Astrocyte (in vitro differentiated cells and primary cell): Measurements from ENCODE around the gene BTRC. TPM values are rescaled to one million over a fixed set of nuclear protein-coding genes. Genes with fewer than 3 reads are reported as not detected.
A peak's percentile ranks its signal among the peaks of the same experiment; 100 is the strongest.

Experiments
- DNase-seq: peaks from one replicate; pipeline ENCODE4 v3.0.0-alpha.2; 2010; ENCODE audit warnings: low read depth
- FAIRE-seq: peaks from 2 replicates; lab custom pipeline; 2011; peaks lifted over from hg19 to GRCh38; lab: Jason Lieb, UNC
- H2AFZ ChIP-seq: 2 replicates; pipeline ENCODE4 v1.6.0; 2012; ENCODE audit warnings: low read depth, low read length, inconsistent platforms
- H3K27ac ChIP-seq: 2 replicates; pipeline ENCODE4 v1.5.1; 2011; ENCODE audit warnings: low read depth, low read length, inconsistent platforms
- H3K27me3 ChIP-seq: 2 replicates; pipeline ENCODE4 v1.6.0; 2011; ENCODE audit warnings: low read length, inconsistent platforms; ENCODE audit not compliant: insufficient read depth
- H3K36me3 ChIP-seq: 2 replicates; pipeline ENCODE4 v1.5.1; 2011; ENCODE audit warnings: low read length, inconsistent platforms; ENCODE audit not compliant: insufficient read depth
- H3K4me1 ChIP-seq: 2 replicates; pipeline ENCODE4 v1.5.1; 2011; ENCODE audit warnings: low read length, inconsistent platforms; ENCODE audit not compliant: insufficient read depth
- H3K4me2 ChIP-seq: 2 replicates; pipeline ENCODE4 v1.6.0; 2012; ENCODE audit warnings: low read length, inconsistent platforms
- H3K4me3 ChIP-seq: 2 replicates; pipeline ENCODE4 v1.5.1; 2011; ENCODE audit warnings: low read depth, mild to moderate bottlenecking, low read length, inconsistent platforms; ENCODE audit not compliant: insufficient read depth
- H3K79me2 ChIP-seq: 2 replicates; pipeline ENCODE4 v1.6.0; 2012; ENCODE audit warnings: mild to moderate bottlenecking, low read length, inconsistent platforms; ENCODE audit not compliant: insufficient read depth
- H3K9ac ChIP-seq: 2 replicates; pipeline ENCODE4 v1.6.0; 2012; ENCODE audit warnings: mild to moderate bottlenecking, low read length, inconsistent platforms
- H3K9me3 ChIP-seq: 2 replicates; pipeline ENCODE4 v1.5.1; 2012; ENCODE audit warnings: low read depth, mild to moderate bottlenecking, low read length, inconsistent platforms; ENCODE audit not compliant: insufficient read depth
- H4K20me1 ChIP-seq: 2 replicates; pipeline ENCODE4 v1.6.0; 2012; ENCODE audit warnings: low read length, inconsistent platforms; ENCODE audit not compliant: insufficient read depth
- H3K27ac Mint-ChIP-seq: one replicate; pipeline ENCODE4 v1.8.0; 2021; ENCODE audit warnings: mild to moderate bottlenecking, mixed read lengths; ENCODE audit not compliant: unreplicated experiment
- H3K27me3 Mint-ChIP-seq: one replicate; pipeline ENCODE4 v1.8.0; 2021; ENCODE audit warnings: low read depth, mixed read lengths; ENCODE audit not compliant: unreplicated experiment
- H3K36me3 Mint-ChIP-seq: one replicate; pipeline ENCODE4 v1.8.0; 2021; ENCODE audit warnings: low read depth, mixed read lengths; ENCODE audit not compliant: unreplicated experiment
- H3K4me1 Mint-ChIP-seq: one replicate; pipeline ENCODE4 v1.8.0; 2021; ENCODE audit warnings: low read depth, mixed read lengths; ENCODE audit not compliant: unreplicated experiment
- H3K4me3 Mint-ChIP-seq: one replicate; pipeline ENCODE4 v1.8.0; 2021; ENCODE audit warnings: mild to moderate bottlenecking, moderate library complexity, mixed read lengths; ENCODE audit not compliant: unreplicated experiment
- H3K9me3 Mint-ChIP-seq: one replicate; pipeline ENCODE4 v1.8.0; 2021; ENCODE audit warnings: mild to moderate bottlenecking, mixed read lengths; ENCODE audit not compliant: unreplicated experiment
- EZH2 ChIP-seq: IDR thresholded peaks from 2 replicates; pipeline ENCODE4 v1.6.1; 2012; ENCODE audit warnings: mild to moderate bottlenecking, low read length, inconsistent platforms; ENCODE audit not compliant: insufficient read depth
- total RNA-seq: library from RNA; stranded (reverse); gene quantifications from 2 replicates; pipeline ENCODE4 v1.2.1, GENCODE V29; 2021
- TF ChIP-seq, protein P1 (sequence below): IDR thresholded peaks from 2 replicates; pipeline ENCODE4 v1.5.1; 2011; ENCODE audit warnings: low read depth, mild to moderate bottlenecking, inconsistent platforms, low read length, moderate library complexity; ENCODE audit not compliant: insufficient read depth

Gene BTRC
- total RNA-seq, 1 donor from 2014 or later, result 33.3 TPM

DNA sequence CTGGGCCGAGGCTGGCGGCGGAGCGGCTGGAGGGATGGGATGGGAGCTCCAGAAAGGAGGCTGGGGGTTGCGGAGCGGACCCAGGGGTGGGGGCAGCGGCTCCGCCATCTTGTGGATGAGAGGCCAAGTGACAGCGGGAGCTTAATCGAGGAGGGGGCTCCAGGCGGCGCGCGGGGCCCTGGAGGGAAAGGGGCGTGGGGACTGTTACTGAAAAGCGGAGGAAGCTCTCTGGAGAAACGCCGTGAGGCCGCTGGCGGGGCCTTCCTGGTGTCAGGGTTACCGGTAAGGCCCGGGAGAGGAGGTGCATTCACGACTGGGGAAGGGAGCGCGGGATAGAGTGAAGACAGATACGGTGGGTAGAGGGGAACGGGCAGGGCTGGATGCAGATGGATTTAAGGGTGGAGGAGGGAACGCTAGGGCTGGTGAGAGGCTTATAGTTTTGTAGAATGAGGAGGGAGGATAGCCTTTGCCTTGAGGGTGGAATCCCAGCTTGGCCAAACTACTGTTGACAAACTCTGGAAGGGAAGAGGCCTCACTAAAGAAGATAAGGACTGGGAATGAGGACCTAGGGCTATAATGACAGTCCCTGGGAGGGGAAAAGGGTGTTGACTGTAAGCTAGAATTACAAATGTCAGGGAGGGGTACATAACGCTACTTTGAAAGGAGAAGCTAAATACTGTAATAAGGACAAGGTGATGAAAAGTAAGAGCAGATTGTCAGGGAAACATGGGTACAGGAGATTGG, 535 bp downstream of the BTRC start:
- peaks cover under 1% of the 10 kb centered on the region for H3K27me3 Mint-ChIP-seq
- peaks cover 16% of the 10 kb centered on the region for H3K4me1 Mint-ChIP-seq
- Histone ChIP-seq H3K36me3 (no peaks in the 10 kb centered on the region), H3K27me3 (peaks cover 6% of the 10 kb centered on the region), H4K20me1 (peaks cover 29% of the 10 kb centered on the region), H3K4me3 (peak overlapping the region; percentile 77), H3K9ac (peak overlapping the region; percentile 94), H3K4me1 (peaks cover 18% of the 10 kb centered on the region), H3K27ac (peak overlapping the region; percentile 82), H2AFZ (peak overlapping the region; percentile 87), H3K9me3 (no peaks in the 10 kb centered on the region), H3K4me2 (peak overlapping the region; percentile 93), H3K79me2 (peaks cover 42% of the 10 kb centered on the region)
- H3K9me3 Mint-ChIP-seq, result no peaks in the 10 kb centered on the region
- FAIRE-seq (no peak), DNase-seq (peak; percentile 39)
- peak overlapping the region; percentile 98 for H3K4me3 Mint-ChIP-seq
- peak overlapping the region; percentile 90 for H3K27ac Mint-ChIP-seq
- no peaks in the 10 kb centered on the region for H3K36me3 Mint-ChIP-seq
- TF ChIP-seq, protein P1, sequence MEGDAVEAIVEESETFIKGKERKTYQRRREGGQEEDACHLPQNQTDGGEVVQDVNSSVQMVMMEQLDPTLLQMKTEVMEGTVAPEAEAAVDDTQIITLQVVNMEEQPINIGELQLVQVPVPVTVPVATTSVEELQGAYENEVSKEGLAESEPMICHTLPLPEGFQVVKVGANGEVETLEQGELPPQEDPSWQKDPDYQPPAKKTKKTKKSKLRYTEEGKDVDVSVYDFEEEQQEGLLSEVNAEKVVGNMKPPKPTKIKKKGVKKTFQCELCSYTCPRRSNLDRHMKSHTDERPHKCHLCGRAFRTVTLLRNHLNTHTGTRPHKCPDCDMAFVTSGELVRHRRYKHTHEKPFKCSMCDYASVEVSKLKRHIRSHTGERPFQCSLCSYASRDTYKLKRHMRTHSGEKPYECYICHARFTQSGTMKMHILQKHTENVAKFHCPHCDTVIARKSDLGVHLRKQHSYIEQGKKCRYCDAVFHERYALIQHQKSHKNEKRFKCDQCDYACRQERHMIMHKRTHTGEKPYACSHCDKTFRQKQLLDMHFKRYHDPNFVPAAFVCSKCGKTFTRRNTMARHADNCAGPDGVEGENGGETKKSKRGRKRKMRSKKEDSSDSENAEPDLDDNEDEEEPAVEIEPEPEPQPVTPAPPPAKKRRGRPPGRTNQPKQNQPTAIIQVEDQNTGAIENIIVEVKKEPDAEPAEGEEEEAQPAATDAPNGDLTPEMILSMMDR, result no peak
- no peak for TF ChIP-seq EZH2

DNA sequence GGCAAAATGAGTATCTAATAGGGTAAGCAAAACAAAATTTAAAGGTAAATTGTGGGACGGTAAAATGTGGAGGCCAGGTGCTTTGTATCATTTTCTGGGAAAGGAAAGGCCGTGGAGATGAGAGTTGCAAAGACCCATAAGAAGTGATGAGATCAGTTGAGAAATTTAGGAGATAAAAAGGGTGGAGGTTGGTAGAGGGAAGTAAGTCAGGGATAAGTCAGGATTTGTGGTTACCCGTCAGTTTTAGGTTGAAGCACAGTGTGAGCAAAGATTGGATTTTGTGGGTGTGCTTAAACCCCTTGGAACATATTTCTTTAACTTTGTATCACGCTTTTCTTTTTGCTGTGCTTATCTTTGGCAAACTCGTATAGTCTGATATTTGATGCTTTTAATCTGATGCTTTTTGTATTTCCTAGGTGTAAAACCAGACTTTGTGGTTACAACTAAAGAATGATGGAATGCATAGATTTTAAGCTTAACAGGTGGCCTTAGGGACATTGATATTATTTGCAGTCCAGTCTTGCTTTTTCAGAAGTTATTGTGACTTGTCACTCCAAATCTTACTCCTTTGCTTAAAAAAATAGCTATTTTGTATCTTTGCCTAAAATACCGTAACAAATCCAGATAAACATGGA, 1.2 kb downstream of the BTRC start:
- H3K27ac Mint-ChIP-seq, result peak overlapping the region; percentile 90
- Histone ChIP-seq H3K79me2 (peaks cover 47% of the 10 kb centered on the region), H3K27ac (peak overlapping the region; percentile 82)

More for the DNA sequence above, 1.2 kb downstream of the BTRC start:
- H3K27me3 ChIP-seq, result peaks cover 5% of the 10 kb centered on the region
- no peak overlapping the region for H2AFZ ChIP-seq
- H3K4me3 Mint-ChIP-seq, result peak overlapping the region; percentile 98
- H3K9me3 Mint-ChIP-seq, result no peaks in the 10 kb centered on the region
- peak overlapping the region; percentile 93 for H3K4me2 ChIP-seq
- FAIRE-seq (no peak), DNase-seq (no peak)
- no peak for TF ChIP-seq EZH2
- TF ChIP-seq, protein P1, result no peak
- H3K4me1 Mint-ChIP-seq, result peaks cover 16% of the 10 kb centered on the region
- H3K4me1 ChIP-seq, result peaks cover 18% of the 10 kb centered on the region
- H3K9ac ChIP-seq, result peak overlapping the region; percentile 94
- H3K36me3 Mint-ChIP-seq, result no peaks in the 10 kb centered on the region
- H3K4me3 ChIP-seq, result peak overlapping the region; percentile 77
- no peaks in the 10 kb centered on the region for H3K27me3 Mint-ChIP-seq
- peaks cover 31% of the 10 kb centered on the region for H4K20me1 ChIP-seq
- H3K36me3 ChIP-seq, result no peaks in the 10 kb centered on the region
- no peaks in the 10 kb centered on the region for H3K9me3 ChIP-seq
